Measurements from ENCODE around the gene SLC38A7.
"Not testable (repeated sequence)": the region's sequence is repeated elsewhere in the genome, so short reads cannot be mapped to it uniquely, and the experiment has no call there.

The SLC38A7 gene

GRCh38 chr16:58684354-58685083 lies at the start of gene SLC38A7:
Gene SLC38A7 (minus strand): TSS chr16:58684770. CDS start chr16:58680126, 4,644 bp downstream.
- DNase-seq = no peak

GRCh38 chr16:58733671-58734458 lies 49.3 kb upstream of the SLC38A7 start, which contains the start of gene GOT2:
Gene GOT2 (minus strand): TSS chr16:58734316. CDS start chr16:58734228, 88 bp downstream.
- peak; percentile 62 for DNase-seq

GRCh38 chr16:58733248-58733670 lies 48.7 kb upstream of the SLC38A7 start:
- no peak for DNase-seq

- no peak for DNase-seq
Observed at GRCh38 chr16:58732545-58733247, 48.1 kb upstream of the SLC38A7 start.

- no peak for DNase-seq
Observed at GRCh38 chr16:58730724-58731370, 46.3 kb upstream of the SLC38A7 start.

GRCh38 chr16:58727796-58728568 lies 43.4 kb upstream of the SLC38A7 start:
- DNase-seq = no peak

GRCh38 chr16:58727028-58727781 lies 42.6 kb upstream of the SLC38A7 start:
- no peak for DNase-seq

GRCh38 chr16:58723109-58723508 lies 38.5 kb upstream of the SLC38A7 start:
- DNase-seq = no peak

GRCh38 chr16:58717994-58718393 lies 33.4 kb upstream of the SLC38A7 start:
- DNase-seq = no peak

GRCh38 chr16:58716468-58716867 lies 31.9 kb upstream of the SLC38A7 start:
- no peak for DNase-seq

- DNase-seq = no peak
Observed at GRCh38 chr16:58713742-58714141, 29.2 kb upstream of the SLC38A7 start.

- no peak for DNase-seq
Observed at GRCh38 chr16:58709333-58709732, 24.8 kb upstream of the SLC38A7 start.

- no peak for DNase-seq
Observed at GRCh38 chr16:58699151-58699550, 14.6 kb upstream of the SLC38A7 start.

- no peak for DNase-seq
Observed at GRCh38 chr16:58695368-58695767, 10.8 kb upstream of the SLC38A7 start.

GRCh38 chr16:58692450-58692849 lies 7.9 kb upstream of the SLC38A7 start:
- no peak for DNase-seq

- not testable (repeated sequence) for DNase-seq
Observed at GRCh38 chr16:58686985-58687706, 2.6 kb upstream of the SLC38A7 start.

- DNase-seq = no peak
Observed at GRCh38 chr16:58685084-58685449, 497 bp upstream of the SLC38A7 start.

GRCh38 chr16:58684001-58684353 lies 593 bp downstream of the SLC38A7 start:
- no peak for DNase-seq

- no peak for DNase-seq
Observed at GRCh38 chr16:58679763-58680162, 4.8 kb downstream of the SLC38A7 start.

GRCh38 chr16:58678716-58679115 lies 5.9 kb downstream of the SLC38A7 start:
- DNase-seq = no peak

- no peak for DNase-seq
Observed at GRCh38 chr16:58678269-58678668, 6.3 kb downstream of the SLC38A7 start.

Measured in NCI-H748 treated with DMSO at 0.1 percent for 48 hours (cell line).